GM19455 (cell line): ENCODE data around the gene LIMCH1.
"Not testable (repeated sequence)": the region's sequence is repeated elsewhere in the genome, so short reads cannot be mapped to it uniquely, and the experiment has no call there.

Experiments used
- ATAC-seq: cut with Tn5 transposase; IDR thresholded peaks from one replicate; pipeline ENCODE4 v1.9.1; 2021; ENCODE audit not compliant: unreplicated experiment

LIMCH1 gene

GRCh38 chr4:41640906-41641305 is 102.9 kb downstream of the LIMCH1 start:
- no peak for ATAC-seq

GRCh38 chr4:41642746-41643145 is 104.8 kb downstream of the LIMCH1 start:
- ATAC-seq: not testable (repeated sequence)

GRCh38 chr4:41643331-41643730 is 105.4 kb downstream of the LIMCH1 start:
- no peak for ATAC-seq

GRCh38 chr4:41644288-41644914 is 106.4 kb downstream of the LIMCH1 start:
- ATAC-seq: no peak

- no peak for ATAC-seq
Observed at GRCh38 chr4:41644915-41645295, 106.9 kb downstream of the LIMCH1 start.

- ATAC-seq: no peak
Observed at GRCh38 chr4:41645728-41646390, 107.9 kb downstream of the LIMCH1 start.

- no peak for ATAC-seq
Observed at GRCh38 chr4:41646862-41647261, 108.9 kb downstream of the LIMCH1 start.

- no peak for ATAC-seq
Observed at GRCh38 chr4:41647383-41647782, 109.4 kb downstream of the LIMCH1 start.

GRCh38 chr4:41651150-41651549 is 113.2 kb downstream of the LIMCH1 start:
- not testable (repeated sequence) for ATAC-seq

- ATAC-seq: no peak
Observed at GRCh38 chr4:41652971-41653370, 115.0 kb downstream of the LIMCH1 start.

- no peak for ATAC-seq
Observed at GRCh38 chr4:41653523-41653922, 115.6 kb downstream of the LIMCH1 start.

- ATAC-seq: no peak
Observed at GRCh38 chr4:41655177-41655576, 117.2 kb downstream of the LIMCH1 start.

- no peak for ATAC-seq
Observed at GRCh38 chr4:41656106-41656505, 118.1 kb downstream of the LIMCH1 start.

GRCh38 chr4:41656572-41657520 is 118.9 kb downstream of the LIMCH1 start:
- ATAC-seq: no peak

GRCh38 chr4:41657561-41657960 is 119.6 kb downstream of the LIMCH1 start:
- no peak for ATAC-seq

- ATAC-seq: no peak
Observed at GRCh38 chr4:41658163-41658562, 120.2 kb downstream of the LIMCH1 start.

- ATAC-seq: no peak
Observed at GRCh38 chr4:41660352-41660751, 122.4 kb downstream of the LIMCH1 start.

GRCh38 chr4:41661442-41662076 is 123.6 kb downstream of the LIMCH1 start:
- peak; percentile 59 for ATAC-seq

- no peak for ATAC-seq
Observed at GRCh38 chr4:41665636-41666207, 127.8 kb downstream of the LIMCH1 start.

- no peak for ATAC-seq
Observed at GRCh38 chr4:41668024-41668423, 130.1 kb downstream of the LIMCH1 start.

- ATAC-seq: no peak
Observed at GRCh38 chr4:41670530-41670929, 132.6 kb downstream of the LIMCH1 start.
